T-helper 17 cell (primary cell): Measurements from ENCODE around the gene TMEM14A. TPM values are rescaled to one million over a fixed set of nuclear protein-coding genes. Genes with fewer than 3 reads are reported as not detected.

Experiments used
- ATAC-seq: fragments of 150-1000 bp; cut with Tn5 transposase; 2 replicates; pipeline ENCODE4 v1.10.0; 2021; ENCODE audit warnings: mild to moderate bottlenecking, moderate library complexity
- DNase-seq, 3 donors: peaks; one replicate each; pipeline versions ENCODE4 v3.0.0 to v3.0.0-alpha.2; 2020 to 2021
- H3K9me3 ChIP-seq: one replicate; pipeline ENCODE4 v1.7.0; 2013; ENCODE audit warnings: low read length, mild to moderate bottlenecking; ENCODE audit not compliant: control insufficient read depth, poor library complexity, severe bottlenecking
- H3K27ac Mint-ChIP-seq: one replicate; pipeline ENCODE4 v1.8.0; 2022; ENCODE audit warnings: mild to moderate bottlenecking, moderate library complexity, mixed read lengths
- H3K27me3 Mint-ChIP-seq: one replicate; pipeline ENCODE4 v1.8.0; 2022; ENCODE audit warnings: mixed read lengths
- H3K36me3 Mint-ChIP-seq: one replicate; pipeline ENCODE4 v1.8.0; 2022; ENCODE audit warnings: low read depth, mixed read lengths
- H3K4me1 Mint-ChIP-seq: one replicate; pipeline ENCODE4 v1.8.0; 2022; ENCODE audit warnings: mild to moderate bottlenecking, mixed read lengths
- H3K4me3 Mint-ChIP-seq: one replicate; pipeline ENCODE4 v1.8.0; 2022; ENCODE audit warnings: mild to moderate bottlenecking, moderate library complexity, mixed read lengths
- total RNA-seq, 4 donors: library from RNA in 2 of 4; stranded (reverse) in 2 of 4; gene quantifications; one replicate each; pipeline ENCODE4 v1.2.3 and lab custom pipeline; 2022 to 2026

TMEM14A gene
- total RNA-seq, 2 donors from 2014 or later: 7.8 to 8.7 TPM

DNA sequence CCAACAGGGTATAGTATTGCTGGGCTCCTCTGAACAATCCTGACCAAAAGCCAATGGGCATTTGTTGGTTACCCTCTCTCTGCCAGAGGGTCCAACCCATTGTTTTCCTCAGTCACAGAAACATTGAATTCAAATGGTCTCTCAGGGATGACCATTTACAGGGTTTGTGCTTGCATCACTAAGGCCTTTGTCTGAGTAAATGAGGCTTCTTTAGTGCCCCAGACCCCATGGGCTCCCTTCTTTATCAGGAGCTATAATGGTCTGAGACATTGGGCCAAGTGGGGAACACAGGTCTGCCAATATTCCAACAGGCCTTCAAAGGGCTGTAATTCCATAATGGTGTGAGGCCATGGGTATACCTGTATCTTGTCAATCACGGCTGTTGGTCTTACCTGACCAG, 65.2 kb downstream of the TMEM14A start:
- Mint-ChIP-seq H3K36me3 (peaks cover 2% of the 10 kb centered on the region), H3K27me3 (peaks cover 5% of the 10 kb centered on the region), H3K27ac (no peak overlapping the region), H3K4me1 (no peaks in the 10 kb centered on the region), H3K4me3 (no peak overlapping the region)
- no peak for ATAC-seq
- H3K9me3 ChIP-seq: no peaks in the 10 kb centered on the region
- DNase-seq: no peak

Other genes starting within 250 kb of the TMEM14A start
- gene TRAM2, start 94.1 kb upstream of the TMEM14A start, total RNA-seq: 1 to 10 TPM; 8.6 to 8.9 TPM
- gene GSTA2, start 92.4 kb downstream of the TMEM14A start, total RNA-seq: not detected
- gene GSTA1, start 132.7 kb downstream of the TMEM14A start, total RNA-seq: under 1 TPM in 1 of 2 donors, not detected in 1; 0.63 TPM
- not detected for gene GSTA5, start 169.7 kb downstream of the TMEM14A start, total RNA-seq
- gene GSTA3, start 238.6 kb downstream of the TMEM14A start, total RNA-seq: not detected